Chondrocyte (in vitro differentiated cells): Measurements from ENCODE around the gene KATNB1. TPM values are rescaled to one million over a fixed set of nuclear protein-coding genes. Genes with fewer than 3 reads are reported as not detected.
A peak's percentile ranks its signal among the peaks of the same experiment; 100 is the strongest.
"Not testable (repeated sequence)": the region's sequence is repeated elsewhere in the genome, so short reads cannot be mapped to it uniquely, and the experiment has no call there.

Source experiments
- DNase-seq: peaks from one replicate; pipeline ENCODE4 v3.0.0; 2021; ENCODE audit warnings: mixed read lengths, low spot score
- H3K27ac Mint-ChIP-seq: one replicate; pipeline ENCODE4 v1.8.0; 2021; ENCODE audit warnings: mild to moderate bottlenecking, moderate library complexity, mixed read lengths; ENCODE audit not compliant: unreplicated experiment
- H3K27me3 Mint-ChIP-seq: 2 replicates; pipeline ENCODE4 v1.8.0; 2021; ENCODE audit warnings: low read depth, mixed read lengths
- H3K36me3 Mint-ChIP-seq: 2 replicates; pipeline ENCODE4 v1.8.0; 2021; ENCODE audit warnings: low read depth, mixed read lengths
- H3K4me1 Mint-ChIP-seq: 2 replicates; pipeline ENCODE4 v1.8.0; 2021; ENCODE audit warnings: low read depth, mild to moderate bottlenecking, mixed read lengths
- H3K4me3 Mint-ChIP-seq: one replicate; pipeline ENCODE4 v1.8.0; 2021; ENCODE audit warnings: mild to moderate bottlenecking, moderate library complexity, mixed read lengths; ENCODE audit not compliant: unreplicated experiment
- H3K9me3 Mint-ChIP-seq: 2 replicates; pipeline ENCODE4 v1.8.0; 2021; ENCODE audit warnings: low read depth, mixed read lengths
- total RNA-seq: library from RNA; stranded (reverse); gene quantifications from 3 replicates; pipeline ENCODE4 v1.2.1, GENCODE V29; 2021
- TF ChIP-seq, protein P1 (sequence below): fragments of 200-600 bp; sonication (generic); IDR thresholded peaks from 2 replicates; pipeline ENCODE4 v1.5.0; 2021; ENCODE audit warnings: antibody characterized with exemption, mild to moderate bottlenecking, moderate library complexity

KATNB1 gene
- total RNA-seq, 1 donor from 2014 or later, result 14.0 TPM

- Mint-ChIP-seq H3K36me3 (peaks cover 3% of the 10 kb centered on the region), H3K9me3 (no peaks in the 10 kb centered on the region), H3K27me3 (no peaks in the 10 kb centered on the region), H3K4me1 (no peaks in the 10 kb centered on the region), H3K4me3 (no peak overlapping the region), H3K27ac (no peak overlapping the region)
- TF ChIP-seq, protein P1, sequence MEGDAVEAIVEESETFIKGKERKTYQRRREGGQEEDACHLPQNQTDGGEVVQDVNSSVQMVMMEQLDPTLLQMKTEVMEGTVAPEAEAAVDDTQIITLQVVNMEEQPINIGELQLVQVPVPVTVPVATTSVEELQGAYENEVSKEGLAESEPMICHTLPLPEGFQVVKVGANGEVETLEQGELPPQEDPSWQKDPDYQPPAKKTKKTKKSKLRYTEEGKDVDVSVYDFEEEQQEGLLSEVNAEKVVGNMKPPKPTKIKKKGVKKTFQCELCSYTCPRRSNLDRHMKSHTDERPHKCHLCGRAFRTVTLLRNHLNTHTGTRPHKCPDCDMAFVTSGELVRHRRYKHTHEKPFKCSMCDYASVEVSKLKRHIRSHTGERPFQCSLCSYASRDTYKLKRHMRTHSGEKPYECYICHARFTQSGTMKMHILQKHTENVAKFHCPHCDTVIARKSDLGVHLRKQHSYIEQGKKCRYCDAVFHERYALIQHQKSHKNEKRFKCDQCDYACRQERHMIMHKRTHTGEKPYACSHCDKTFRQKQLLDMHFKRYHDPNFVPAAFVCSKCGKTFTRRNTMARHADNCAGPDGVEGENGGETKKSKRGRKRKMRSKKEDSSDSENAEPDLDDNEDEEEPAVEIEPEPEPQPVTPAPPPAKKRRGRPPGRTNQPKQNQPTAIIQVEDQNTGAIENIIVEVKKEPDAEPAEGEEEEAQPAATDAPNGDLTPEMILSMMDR, result no peak
- DNase-seq, result no peak
These were observed 8.5 kb downstream of the KATNB1 start for GRCh38 chr16:57743886-57744641.

DNA sequence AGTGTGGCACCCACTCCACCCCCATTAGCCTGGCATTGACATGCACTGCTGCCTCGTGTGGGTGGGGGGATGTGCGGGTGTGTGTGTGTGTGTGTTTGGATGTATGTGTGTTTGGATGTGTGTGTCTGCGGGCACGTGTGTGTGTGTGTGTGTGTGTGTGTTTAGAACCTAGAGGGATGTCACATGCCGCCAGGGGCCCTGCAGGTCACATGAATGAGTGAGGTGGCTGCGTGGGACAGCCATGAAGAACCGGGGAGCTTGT is 9.0 kb downstream of the KATNB1 start:
- peaks cover 3% of the 10 kb centered on the region for H3K36me3 Mint-ChIP-seq
- no peaks in the 10 kb centered on the region for H3K9me3 Mint-ChIP-seq
- H3K4me1 Mint-ChIP-seq, result no peaks in the 10 kb centered on the region
- H3K27me3 Mint-ChIP-seq, result no peaks in the 10 kb centered on the region
- no peak for DNase-seq
- H3K4me3 Mint-ChIP-seq, result no peak overlapping the region
- no peak overlapping the region for H3K27ac Mint-ChIP-seq
- TF ChIP-seq, protein P1, result no peak

GRCh38 chr16:57745768-57746167 is 10.2 kb downstream of the KATNB1 start:
- peaks cover 3% of the 10 kb centered on the region for H3K36me3 Mint-ChIP-seq
- no peak overlapping the region for H3K27ac Mint-ChIP-seq
- H3K4me1 Mint-ChIP-seq, result no peaks in the 10 kb centered on the region
- no peak for DNase-seq
- TF ChIP-seq, protein P1, result no peak
- H3K4me3 Mint-ChIP-seq, result no peak overlapping the region
- H3K9me3 Mint-ChIP-seq, result no peaks in the 10 kb centered on the region
- no peaks in the 10 kb centered on the region for H3K27me3 Mint-ChIP-seq

- DNase-seq, result peak; percentile 35
- not testable (repeated sequence) for H3K4me3 Mint-ChIP-seq, H3K4me1 Mint-ChIP-seq, H3K27ac Mint-ChIP-seq, H3K9me3 Mint-ChIP-seq, H3K36me3 Mint-ChIP-seq, H3K27me3 Mint-ChIP-seq
These were observed 10.7 kb downstream of the KATNB1 start for GRCh38 chr16:57746316-57746715.

DNA sequence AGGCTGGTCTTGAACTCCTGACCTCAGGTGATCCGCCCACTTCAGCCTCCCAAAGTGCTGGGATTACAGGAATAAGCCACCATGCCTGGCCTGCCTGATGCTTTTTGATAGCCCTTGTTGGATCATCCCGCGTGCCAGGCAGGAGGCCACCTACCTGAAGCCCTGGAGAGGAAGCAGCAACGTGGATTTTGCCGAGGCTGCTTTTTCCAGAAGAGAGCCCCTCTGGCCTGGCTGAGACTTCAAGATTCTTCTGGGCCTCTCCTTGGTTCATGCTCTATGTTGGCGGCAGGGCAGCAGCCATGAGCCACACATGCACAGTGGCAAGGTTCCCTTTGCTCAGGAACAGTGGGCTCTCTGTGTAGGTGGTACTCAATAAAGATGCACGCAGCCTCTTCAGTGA is 11.5 kb downstream of the KATNB1 start:
- TF ChIP-seq, protein P1, result no peak
- Mint-ChIP-seq H3K4me1 (no peaks in the 10 kb centered on the region), H3K4me3 (no peak overlapping the region), H3K9me3 (no peaks in the 10 kb centered on the region), H3K36me3 (peaks cover 4% of the 10 kb centered on the region), H3K27ac (no peak overlapping the region), H3K27me3 (no peaks in the 10 kb centered on the region)
- DNase-seq, result peak; percentile 60

GRCh38 chr16:57747496-57747895 is 11.9 kb downstream of the KATNB1 start:
- Mint-ChIP-seq H3K4me1 (no peaks in the 10 kb centered on the region), H3K9me3 (no peaks in the 10 kb centered on the region), H3K27me3 (no peaks in the 10 kb centered on the region), H3K4me3 (no peak overlapping the region), H3K36me3 (peaks cover 4% of the 10 kb centered on the region), H3K27ac (no peak overlapping the region)
- TF ChIP-seq, protein P1, result no peak
- DNase-seq, result peak; percentile 50
